ENCODE measurements around the gene EZR.
"Not testable (repeated sequence)": the region's sequence is repeated elsewhere in the genome, so short reads cannot be mapped to it uniquely, and the experiment has no call there.

Gene EZR

DNA sequence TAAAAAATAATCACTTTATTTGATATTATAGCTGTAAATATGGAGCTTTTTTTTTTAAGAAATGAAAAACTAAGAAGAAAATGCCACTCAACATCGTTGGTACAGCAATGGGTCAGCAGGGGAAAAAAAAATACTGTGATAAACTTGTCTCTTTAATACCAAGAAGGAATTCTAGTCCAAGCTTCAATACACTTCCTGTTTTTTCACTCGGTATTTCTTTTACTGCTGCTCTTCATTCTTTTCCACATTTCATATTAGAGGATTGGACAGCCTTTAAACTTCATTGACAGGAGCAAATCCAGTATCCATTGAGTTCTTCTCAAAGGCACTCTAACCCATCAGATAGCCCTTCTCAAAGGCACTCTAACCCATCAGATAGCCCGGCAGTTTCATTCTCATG, 22.2 kb upstream of the EZR start:
- no peak for DNase-seq (ENCODE audit: low read depth)

DNA sequence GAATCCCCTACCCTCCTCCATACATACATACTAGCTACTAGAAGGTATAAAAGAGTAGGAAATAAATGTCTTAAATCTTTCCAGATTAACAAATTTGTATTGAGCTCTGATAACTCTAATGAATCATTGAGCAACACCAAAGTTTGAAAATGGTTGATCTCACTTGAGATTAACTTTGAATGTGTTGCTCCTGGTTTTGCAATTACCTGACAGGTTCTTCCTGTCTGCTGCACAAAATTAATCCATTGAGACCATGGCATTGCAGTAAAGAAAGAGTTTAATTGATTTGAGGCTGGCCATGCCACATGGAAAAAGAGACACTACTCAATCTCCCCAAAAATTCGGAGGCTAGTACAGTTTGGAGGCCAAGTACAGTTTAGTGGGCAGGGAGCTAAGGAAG, 21.3 kb upstream of the EZR start:
- DNase-seq (ENCODE audit: low read depth), result no peak

DNA sequence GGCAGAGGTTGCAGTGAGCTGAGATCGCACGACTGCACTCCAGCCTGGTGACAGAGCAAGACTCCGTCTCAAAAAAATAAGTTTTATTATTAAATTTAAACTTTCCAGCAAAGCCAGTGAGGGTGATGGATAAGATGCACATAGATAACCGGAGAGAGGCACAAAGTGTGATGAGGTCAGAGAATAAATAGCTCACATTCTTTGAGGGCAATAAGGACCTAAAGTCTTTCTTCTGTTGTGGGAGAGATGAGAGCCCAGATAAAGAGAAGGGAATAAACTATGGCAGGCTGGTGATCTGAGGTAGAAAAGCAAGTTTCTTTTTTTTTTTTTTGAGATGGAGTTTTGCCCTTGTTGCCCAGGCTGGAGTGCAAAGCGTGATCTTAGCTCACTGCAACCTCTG, 20.6 kb upstream of the EZR start:
- DNase-seq (ENCODE audit: low read depth), result no peak

DNA sequence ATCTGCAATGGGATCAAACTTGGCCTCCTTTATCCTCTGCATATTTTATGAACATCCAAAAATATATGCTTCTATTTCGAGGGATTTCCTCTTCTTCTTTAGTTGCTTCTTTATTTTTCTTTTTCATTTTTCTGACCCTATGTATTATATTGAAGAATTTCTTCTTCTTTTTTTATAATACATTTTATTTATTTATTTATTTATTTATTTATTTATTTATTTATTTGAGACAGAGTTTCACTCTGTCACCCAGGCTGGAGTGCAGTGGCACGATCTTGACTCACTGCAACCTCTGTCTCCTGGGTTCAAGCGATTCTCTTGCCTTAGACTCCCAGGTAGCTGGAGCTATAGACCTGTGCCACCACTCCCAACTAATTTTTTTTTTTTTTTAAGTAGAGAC, 19.6 kb upstream of the EZR start:
- DNase-seq (ENCODE audit: low read depth), result not testable (repeated sequence)

DNA sequence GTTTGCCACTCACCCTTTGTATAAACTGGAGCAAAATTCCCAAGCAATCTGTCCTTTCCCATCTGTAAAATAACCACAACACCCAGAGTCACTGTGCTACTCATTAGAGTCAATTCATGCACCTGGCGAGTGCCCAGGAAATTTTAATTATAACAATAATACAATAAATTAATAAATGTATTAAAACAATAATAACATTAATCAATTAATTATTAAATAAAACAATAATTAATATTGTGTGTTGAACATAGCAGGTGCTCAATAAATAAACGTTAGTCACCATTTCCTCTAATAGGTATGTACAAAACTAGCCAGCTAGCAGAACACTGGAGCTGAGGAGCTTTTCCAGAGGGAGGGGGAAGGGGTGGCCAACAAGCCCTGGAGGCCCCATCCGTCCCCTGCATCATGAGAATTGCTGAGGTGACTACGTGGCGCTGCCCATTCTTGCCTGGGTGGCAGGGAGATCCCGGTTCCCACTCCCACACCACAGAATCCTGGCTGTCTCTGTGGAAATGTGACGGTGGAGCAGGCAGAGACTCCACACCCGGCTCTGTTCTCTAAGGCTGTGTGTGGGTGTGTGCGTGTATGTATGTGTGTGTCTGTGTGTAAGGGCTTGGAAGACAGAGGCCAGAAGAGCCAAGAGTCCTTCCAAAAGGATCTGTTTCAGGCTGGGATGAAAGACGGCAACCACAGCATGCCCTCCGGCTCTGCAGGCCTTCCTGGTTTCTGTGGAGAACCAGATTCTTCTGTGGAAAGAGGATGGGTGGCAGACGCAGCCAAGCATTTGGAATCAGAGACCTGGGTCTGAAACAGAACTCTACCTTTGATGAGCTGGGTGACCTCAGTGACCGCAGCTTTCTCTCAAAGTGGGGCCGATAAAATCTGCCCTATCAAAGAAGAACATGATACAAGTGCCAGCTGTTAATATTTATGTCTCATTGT, 18.8 kb upstream of the EZR start:
- no peak for DNase-seq (ENCODE audit: low read depth)

DNA sequence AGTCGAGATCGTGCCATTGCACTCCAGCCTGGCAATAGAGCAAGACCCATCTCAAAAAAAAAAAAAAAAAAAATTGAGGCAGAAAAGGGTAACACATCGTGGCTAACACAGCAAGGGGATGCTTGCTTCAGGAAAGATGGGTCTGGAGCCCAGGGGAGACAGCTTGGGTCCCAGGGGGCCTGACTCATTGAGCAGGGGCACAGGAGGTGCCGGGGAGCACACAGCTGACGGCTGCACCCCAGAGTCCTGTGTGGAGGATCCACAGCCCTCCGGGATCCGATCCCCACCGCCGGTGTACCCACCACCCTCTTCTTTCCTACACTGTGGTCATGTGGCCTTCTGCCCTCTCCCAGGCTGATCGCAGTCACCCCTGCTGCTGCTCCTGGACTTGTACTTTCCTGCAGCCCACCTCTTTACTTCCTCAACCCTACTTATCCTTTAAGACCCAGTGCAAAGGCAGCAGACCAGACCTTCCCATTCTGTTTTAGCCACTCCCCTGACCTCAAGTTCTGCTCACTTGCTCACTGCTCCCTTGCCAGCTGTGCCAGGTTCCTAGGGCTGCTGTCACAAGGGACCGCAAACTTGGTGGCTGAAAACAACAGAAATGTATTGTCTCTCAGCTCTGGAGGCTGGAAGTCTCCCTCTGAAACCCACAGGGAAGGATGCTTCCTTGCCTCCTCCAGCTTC, 17.6 kb upstream of the EZR start:
- DNase-seq (ENCODE audit: low read depth), result no peak

DNA sequence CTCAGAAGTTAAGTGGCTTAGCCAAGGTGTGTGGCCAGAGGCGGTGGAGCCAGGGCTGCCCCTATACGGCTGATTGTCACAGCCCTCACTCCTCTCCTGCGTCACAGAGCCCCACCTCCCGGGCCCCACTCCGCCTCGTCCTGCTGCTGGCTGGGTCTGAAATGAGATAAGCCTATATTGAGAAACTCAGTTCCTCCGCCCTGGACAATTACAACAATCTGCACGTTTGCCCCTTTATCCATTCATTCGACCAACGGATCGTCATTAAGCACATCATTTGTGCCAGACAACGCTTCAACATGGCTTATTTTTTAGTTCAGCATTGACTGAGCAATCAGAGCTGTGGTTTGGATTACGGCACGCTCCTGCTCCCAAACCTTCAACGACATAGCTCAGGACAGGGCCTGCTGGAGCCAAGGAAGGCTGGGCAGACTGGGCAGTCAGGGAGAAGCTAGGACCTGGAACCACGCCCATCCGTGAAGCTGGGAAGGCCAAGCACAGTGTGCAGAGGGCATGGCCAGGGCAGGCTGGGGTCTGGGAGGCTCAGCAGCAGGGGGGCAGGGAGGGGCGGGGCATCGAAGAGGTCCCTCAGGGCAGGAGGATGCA, 16.6 kb upstream of the EZR start:
- no peak for DNase-seq (ENCODE audit: low read depth)

DNA sequence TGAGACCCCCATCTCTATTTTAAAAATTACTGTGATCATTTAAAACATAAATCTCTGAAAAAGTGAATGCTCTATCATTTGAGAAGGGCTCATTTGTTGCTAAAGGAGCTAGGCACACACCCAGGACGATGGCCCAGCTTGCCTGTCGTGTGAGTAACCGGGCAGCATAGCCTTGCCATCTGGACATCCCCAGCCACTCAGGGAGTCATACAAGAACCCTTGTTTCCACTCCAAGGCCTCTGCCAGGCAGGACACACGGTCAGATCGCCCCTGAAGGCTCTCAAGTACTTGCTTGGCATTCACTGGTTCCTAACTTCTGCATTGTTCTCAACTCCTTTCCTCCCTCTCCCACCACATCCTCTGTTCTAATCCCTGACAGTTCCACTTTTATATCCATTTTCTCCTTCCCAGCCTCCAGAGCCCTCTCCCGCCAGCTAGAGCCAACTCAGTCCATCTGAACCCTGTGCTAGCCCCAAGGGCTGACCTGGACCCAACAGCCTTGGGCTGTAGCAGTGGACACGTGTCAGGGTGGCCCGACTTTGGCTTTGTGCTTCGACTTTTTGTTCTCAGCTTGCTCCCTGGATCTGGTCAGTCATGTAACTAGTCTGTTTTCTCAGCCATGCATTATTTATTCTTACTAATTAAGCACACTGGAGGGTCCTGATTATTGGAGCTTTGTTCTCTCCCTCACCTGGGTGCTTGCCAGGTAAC, 15.7 kb upstream of the EZR start:
- no peak for DNase-seq (ENCODE audit: low read depth)

DNA sequence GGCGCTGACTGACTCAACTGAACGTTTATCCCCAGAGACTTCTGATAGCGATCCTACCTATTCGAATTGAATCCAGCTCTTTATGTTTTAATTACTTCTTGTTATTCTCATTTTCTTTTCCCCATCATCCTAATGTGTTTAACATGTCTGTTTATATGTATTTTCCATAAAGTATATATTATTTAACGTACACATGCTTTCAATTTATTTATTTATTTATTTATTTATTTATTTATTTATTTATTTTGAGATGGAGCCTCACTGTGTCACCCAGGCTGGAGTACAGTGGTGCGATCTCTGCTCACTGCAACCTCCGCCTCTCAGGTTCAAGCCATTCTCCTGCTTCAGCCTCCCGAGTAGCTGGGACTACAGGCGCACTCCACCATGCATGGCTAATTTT, 13.6 kb upstream of the EZR start:
- DNase-seq (ENCODE audit: low read depth), result not testable (repeated sequence)

DNA sequence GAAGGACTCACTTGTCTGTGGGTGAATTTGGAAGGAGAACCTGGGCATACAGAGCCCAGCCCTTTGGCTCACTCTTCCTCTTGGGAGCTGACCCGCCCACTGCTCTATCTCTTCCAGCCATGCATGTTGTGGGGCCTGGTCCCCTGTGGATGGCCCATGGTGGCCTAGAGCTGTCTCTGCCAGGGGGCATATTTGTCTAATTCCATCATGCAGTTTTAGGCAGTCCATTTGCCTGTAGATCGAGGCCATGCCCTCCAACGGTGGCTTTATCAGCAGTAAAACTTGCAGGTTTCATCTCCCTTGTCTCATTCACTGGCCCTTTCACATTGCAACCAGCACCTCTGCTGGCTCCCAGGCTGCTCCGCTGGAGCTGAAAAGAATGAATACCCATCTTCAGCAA, 12.9 kb upstream of the EZR start:
- DNase-seq (ENCODE audit: low read depth), result no peak

DNA sequence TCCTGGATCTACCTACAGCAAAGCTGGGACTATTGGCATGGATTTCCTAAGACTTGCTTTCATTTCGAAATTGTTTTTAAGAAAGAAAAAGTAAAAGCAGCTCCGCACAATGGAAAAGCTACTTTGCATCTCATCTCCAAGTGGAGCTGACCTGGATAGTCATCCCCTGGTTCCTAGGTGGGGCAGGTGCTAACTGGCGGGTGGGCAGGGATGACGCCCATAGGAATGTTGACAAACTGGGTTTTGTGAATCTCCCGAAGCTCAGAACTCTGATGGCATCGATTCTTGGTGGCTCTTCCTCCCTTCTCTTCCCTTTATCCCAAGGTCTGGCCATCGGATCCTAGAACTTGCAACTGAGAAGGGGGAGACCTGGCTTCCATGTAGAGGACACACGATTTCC, 12.4 kb upstream of the EZR start:
- no peak for DNase-seq (ENCODE audit: low read depth)

DNA sequence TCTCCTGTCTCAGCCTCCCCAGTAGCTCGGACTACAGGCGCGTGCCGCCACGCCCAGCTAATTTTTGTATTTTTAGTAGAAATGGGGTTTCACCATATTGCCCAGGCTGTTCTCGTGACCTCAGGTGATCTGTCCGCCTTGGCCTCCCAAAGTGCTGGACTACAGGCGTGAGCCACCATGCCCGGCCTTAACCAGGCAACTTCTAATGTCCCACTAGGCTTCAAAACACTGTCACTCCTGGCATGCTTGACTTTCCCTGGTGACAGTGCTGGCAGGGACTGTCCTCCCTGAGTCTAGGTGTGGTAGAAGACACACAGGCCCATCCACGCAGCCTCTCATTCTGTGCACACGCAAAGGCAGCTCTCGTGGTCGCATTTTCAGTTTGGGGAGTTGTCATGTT, 11.6 kb upstream of the EZR start:
- DNase-seq (ENCODE audit: low read depth), result no peak

DNA sequence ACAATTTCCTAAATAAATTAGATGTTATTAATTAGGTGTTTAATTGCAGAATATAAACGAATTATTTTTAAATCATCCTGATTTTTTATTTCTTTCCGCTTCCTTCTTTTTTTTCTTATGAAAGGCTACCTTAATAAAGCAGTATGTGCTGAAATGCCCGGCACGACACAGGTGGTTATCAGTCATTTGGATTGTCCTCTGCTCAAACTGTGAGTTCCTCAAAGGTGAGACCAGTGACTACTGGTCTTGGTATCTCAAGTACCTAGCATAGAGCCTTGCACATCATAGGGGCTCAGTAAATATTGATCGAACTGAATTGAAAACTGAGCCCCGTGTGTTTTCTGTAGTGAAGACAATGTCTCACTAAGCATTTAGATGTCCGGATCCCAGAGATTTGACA, 9.6 kb upstream of the EZR start:
- DNase-seq (ENCODE audit: low read depth), result no peak

DNA sequence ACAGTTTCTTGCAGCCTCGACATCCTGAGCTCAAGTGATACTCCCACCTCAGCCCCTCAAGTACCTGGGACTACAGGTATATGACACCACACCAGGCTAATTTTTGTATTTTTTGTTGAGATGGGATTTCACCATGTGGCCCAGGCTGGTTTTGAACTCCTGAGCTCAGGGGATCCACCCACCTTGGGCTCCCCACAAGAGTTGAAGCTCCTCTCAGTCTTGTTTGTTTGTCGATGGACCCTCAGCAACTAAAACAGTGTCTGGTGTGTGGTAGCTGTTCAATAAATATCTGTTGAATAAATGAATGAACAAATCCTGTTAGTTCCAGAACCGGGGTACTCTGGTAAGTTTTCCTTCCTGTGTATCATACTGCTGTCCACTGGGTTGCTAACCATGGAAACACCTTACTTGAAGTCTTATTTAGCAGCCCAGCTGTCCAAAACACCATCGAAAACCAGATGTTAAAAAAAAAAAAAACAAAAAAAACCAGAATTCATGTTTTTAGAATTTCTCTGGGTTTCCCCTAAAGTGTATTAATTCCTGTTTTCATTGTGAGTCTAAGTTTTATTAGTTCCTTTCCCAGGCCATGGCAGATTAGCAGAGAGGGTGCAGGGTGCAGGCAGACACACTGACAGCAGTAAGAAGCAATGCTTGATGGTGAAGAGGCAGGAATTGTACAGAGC, 7.8 kb upstream of the EZR start:
- no peak for DNase-seq (ENCODE audit: low read depth)

DNA sequence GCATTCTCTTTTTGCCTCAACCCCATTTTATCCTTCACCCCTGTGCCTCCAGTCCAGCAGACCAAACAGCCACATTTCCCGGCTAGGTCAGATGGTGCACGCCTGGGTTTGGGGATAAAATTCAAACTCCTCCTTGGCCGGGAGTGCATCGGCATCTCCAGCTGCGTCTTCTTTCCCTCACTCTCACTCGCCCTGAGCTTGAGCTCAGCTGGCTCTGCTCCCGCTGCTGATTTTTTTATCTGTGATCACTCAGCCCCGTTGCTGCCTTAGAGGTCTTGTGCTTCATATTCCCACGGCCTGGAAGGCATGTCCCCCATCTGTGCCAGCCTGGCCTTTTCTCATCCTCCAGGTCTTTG, 6.8 kb upstream of the EZR start:
- no peak for DNase-seq (ENCODE audit: low read depth)

DNA sequence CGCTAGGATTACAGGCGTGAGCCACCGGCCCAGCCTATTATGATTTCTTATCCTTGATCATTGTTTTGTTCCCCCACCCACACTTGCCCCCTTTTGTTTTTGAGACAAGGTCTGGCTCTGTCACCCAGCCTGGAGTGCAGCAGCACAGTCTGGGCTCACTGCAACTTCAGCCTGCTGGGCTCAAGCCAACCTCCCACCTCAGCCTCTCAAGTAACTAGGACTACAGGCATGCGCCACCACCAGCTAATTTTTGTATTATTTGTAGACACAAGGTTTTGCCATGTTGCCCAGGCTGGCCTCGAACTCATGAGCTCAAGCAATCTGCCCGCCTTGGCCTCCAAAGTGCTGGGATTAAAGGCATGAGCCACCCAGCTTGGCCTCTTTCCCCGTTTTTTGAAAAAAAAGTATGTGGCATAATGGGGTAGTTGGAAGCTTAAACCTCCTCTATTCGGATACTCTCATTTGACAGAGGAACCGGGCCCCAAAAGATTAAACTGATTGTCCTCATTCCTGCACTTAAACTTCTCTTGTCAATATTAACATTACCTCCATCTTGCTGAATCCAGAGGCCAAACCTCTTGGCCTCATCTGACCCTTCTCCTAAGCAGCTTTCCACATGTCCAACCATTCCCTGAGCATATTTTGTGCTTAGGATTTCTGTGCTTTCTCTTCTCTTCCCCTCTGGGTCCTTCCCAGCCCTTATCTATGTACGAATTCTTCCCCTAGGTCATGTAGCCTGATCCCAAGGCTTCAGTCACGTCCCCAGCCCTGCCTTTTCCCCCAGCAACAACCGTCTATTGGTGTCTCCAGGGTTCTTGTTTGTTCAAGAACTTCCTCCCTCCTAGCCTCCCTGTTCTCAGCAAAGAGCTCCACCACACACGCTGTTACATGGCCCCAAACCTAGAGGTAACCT, 6.1 kb upstream of the EZR start:
- DNase-seq (ENCODE audit: low read depth), result no peak

DNA sequence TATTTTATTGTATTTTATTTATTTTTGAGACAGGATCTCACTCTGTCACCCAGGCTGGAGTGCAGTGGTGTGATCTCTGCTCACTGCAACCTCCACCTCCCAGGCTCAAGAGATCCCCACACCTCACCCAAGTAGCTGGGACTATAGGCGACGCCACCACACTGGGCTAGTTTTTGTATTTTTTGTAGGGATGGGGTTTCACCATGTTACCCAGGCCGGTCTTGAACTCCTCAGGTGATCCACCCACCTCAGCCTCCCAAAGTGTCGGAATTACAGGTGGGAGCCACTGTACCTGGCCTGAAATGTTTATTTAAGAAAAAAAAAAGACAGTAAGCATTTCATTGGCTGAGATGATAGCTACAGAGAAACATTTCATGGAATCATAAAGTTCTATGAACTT, 4.4 kb upstream of the EZR start:
- not testable (repeated sequence) for DNase-seq (ENCODE audit: low read depth)

DNA sequence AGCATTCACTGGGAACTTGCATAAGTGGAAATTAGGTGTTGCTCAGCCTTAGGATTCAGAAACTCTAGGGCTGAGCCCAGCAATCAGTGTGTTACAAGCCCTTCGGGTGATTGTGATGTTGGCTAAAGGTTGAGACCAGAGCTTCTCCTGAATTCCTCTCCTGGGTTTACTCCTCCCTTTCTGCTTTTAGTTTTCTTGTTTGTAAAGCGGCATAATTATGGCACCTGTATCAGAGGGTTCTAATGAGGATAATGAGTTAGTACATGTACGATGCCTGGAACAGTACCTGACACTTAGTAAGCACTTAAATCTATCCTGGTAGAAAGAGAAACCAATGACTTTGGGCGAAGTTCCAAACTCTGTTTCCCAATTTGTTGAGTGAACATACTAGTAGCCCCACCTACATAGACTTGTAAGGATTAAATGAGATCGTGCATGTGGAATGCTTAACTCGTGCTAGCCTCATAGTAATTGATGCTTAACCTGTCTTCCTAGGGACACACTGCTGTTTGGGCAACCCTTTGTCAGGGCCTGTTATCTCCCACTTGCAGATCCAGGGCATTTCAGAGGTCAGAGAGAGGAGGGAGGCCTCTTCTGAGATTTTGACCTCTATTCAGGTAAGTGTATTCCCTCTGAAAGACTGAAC, 932 bp upstream of the EZR start:
- no peak for DNase-seq (ENCODE audit: low read depth)

DNA sequence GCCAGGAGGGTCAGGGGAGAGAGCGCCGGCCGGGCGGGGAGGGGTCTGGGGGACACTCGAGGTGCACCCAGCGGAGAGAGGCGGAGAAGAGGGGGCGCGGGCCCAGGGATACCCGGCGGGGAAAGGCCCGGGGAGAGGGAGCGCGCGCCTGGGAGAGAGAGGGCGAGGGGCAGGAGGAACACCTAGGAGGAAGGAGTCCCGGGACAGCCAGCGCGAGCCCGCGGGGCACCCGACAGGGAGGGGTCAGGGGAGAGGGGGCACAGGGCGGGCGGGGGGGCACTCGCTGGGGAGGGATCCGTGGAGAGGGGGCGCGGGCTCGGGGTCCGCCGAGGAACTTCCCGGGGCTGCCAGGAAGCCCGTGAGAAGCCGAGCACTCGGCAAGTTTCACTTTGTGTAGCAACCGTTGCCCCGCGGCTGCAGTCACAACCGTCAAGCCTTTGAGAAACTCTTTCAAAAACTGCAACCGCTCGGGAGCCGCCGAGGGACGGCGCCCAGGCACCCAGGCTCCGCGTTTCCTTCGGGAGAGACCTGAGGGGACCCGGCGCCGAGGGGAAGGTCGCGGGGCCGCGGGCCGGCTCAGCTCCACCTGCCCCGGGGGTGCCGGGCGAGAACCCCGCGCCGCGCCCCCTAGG, 471 bp downstream of the EZR start:
- no peak for DNase-seq (ENCODE audit: low read depth)

Data from GM04503 (cell line).